Keratinocyte (primary cell): ENCODE results near the gene GIPC3. TPM values are rescaled to one million over a fixed set of nuclear protein-coding genes. Genes with fewer than 3 reads are reported as not detected.

Source experiments
- DNase-seq: peaks from one replicate; pipeline ENCODE4 v3.0.0-alpha.2; 2011; ENCODE audit warnings: low read depth, missing footprints, low spot score
- FAIRE-seq: peaks from 2 replicates; lab custom pipeline; 2011; peaks lifted over from hg19 to GRCh38; lab: Jason Lieb, UNC
- H2AFZ ChIP-seq: 2 replicates; pipeline ENCODE4 v1.6.0; 2012; ENCODE audit warnings: low read length, control low read depth, inconsistent platforms; ENCODE audit not compliant: control insufficient read depth
- H3K27ac ChIP-seq: 2 replicates; pipeline ENCODE4 v1.5.1; 2011; ENCODE audit warnings: low read length; ENCODE audit not compliant: control insufficient read depth, insufficient read depth
- H3K27me3 ChIP-seq: 3 replicates; pipeline ENCODE4 v1.6.0; 2011; ENCODE audit warnings: low read length; ENCODE audit not compliant: control insufficient read depth, insufficient read depth; ENCODE audit errors: extremely low read depth
- H3K36me3 ChIP-seq, 2 experiments: 2 replicates in 1 of 2; 3 replicates in 1 of 2; pipeline ENCODE4 v1.5.1; 2011; ENCODE audit warnings: low read length in 2 of 2, mild to moderate bottlenecking in 1 of 2; ENCODE audit not compliant: control insufficient read depth in 2 of 2, insufficient read depth in 2 of 2; ENCODE audit errors: extremely low read depth in 1 of 2
- H3K4me1 ChIP-seq: 3 replicates; pipeline ENCODE4 v1.5.1; 2011; ENCODE audit warnings: low read length; ENCODE audit not compliant: control insufficient read depth, insufficient read depth; ENCODE audit errors: extremely low read depth
- H3K4me2 ChIP-seq: 3 replicates; pipeline ENCODE4 v1.6.0; 2011; ENCODE audit warnings: low read depth, low read length; ENCODE audit not compliant: control insufficient read depth, insufficient read depth; ENCODE audit errors: extremely low read depth
- H3K4me3 ChIP-seq, 3 experiments: fragments of 200-600 bp in 1 of 3; sonication (generic) in 1 of 3; 2 replicates in 2 of 3; 3 replicates in 1 of 3; pipeline ENCODE4 v1.5.1; 2011 to 2016; ENCODE audit warnings: low read length in 3 of 3, mild to moderate bottlenecking in 3 of 3, control low read depth in 2 of 3, inconsistent platforms in 1 of 3, low read depth in 1 of 3, mixed read lengths in 1 of 3, mixed run types in 1 of 3, moderate library complexity in 1 of 3; ENCODE audit not compliant: control insufficient read depth in 2 of 3, insufficient read depth in 2 of 3; ENCODE audit errors: extremely low read depth in 1 of 3
- H3K79me2 ChIP-seq: 2 replicates; pipeline ENCODE4 v1.6.0; 2012; ENCODE audit warnings: low read length; ENCODE audit not compliant: control insufficient read depth, insufficient read depth
- H3K9ac ChIP-seq: 3 replicates; pipeline ENCODE4 v1.6.0; 2011; ENCODE audit warnings: low read length; ENCODE audit not compliant: control insufficient read depth, insufficient read depth; ENCODE audit errors: extremely low read depth
- H3K9me1 ChIP-seq: 3 replicates; pipeline ENCODE4 v1.6.0; 2011; ENCODE audit warnings: low read length; ENCODE audit not compliant: control insufficient read depth, insufficient read depth; ENCODE audit errors: extremely low read depth
- H3K9me3 ChIP-seq: 2 replicates; pipeline ENCODE4 v1.5.1; 2012; ENCODE audit warnings: low read depth, low read length; ENCODE audit not compliant: control insufficient read depth
- H4K20me1 ChIP-seq: 3 replicates; pipeline ENCODE4 v1.6.0; 2011; ENCODE audit warnings: low read length; ENCODE audit not compliant: control insufficient read depth, insufficient read depth; ENCODE audit errors: extremely low read depth
- EZH2 ChIP-seq: IDR thresholded peaks from one replicate; pipeline ENCODE4 v1.6.1; 2012; ENCODE audit warnings: inconsistent platforms, mild to moderate bottlenecking, low read length, moderate library complexity
- dilution Hi-C: fragments of 300-500 bp; cut with MboI; formaldehyde crosslinking; loops from one replicate; pipeline ENCODE4 v1.7.0; 2020; ENCODE audit warnings: low sequenced_read_pairs; ENCODE audit not compliant: extremely low pct_ligation_motif_present
- polyA plus RNA-seq, 5 experiments: library from polyadenylated mRNA; depleted of rRNA in 3 of 5; stranded (reverse) in 3 of 5; stranded (forward) in 1 of 5; unstranded in 1 of 5; fragments of >200 nt; gene quantifications; 1 replicate in 1 of 5; 2 replicates in 3 of 5; 3 replicates in 1 of 5; pipeline versions ENCODE4 v1.2.1 to v1.2.3, GENCODE V29; 2011 to 2012; ENCODE audit warnings: missing spikeins in 2 of 5, low read depth in 1 of 5, low replicate concordance in 1 of 5
- TF ChIP-seq, protein P1 (sequence below), 3 experiments: IDR thresholded peaks in 1 of 3; conservative IDR thresholded peaks in 1 of 3; optimal IDR thresholded peaks in 1 of 3; 2 replicates in 2 of 3; 3 replicates in 1 of 3; pipeline versions ENCODE3 to v1.5.1; 2011; ENCODE audit warnings: low read length in 3 of 3, mild to moderate bottlenecking in 3 of 3, moderate library complexity in 2 of 3, control low read depth in 1 of 3, inconsistent platforms in 1 of 3; ENCODE audit not compliant: insufficient read depth in 2 of 3; ENCODE audit errors: extremely low read depth in 1 of 3

The GIPC3 gene
- polyA plus RNA-seq, 1 donor (not counting 4 experiments of a cell fraction or from before 2014, with no cell fraction given): not detected

DNA sequence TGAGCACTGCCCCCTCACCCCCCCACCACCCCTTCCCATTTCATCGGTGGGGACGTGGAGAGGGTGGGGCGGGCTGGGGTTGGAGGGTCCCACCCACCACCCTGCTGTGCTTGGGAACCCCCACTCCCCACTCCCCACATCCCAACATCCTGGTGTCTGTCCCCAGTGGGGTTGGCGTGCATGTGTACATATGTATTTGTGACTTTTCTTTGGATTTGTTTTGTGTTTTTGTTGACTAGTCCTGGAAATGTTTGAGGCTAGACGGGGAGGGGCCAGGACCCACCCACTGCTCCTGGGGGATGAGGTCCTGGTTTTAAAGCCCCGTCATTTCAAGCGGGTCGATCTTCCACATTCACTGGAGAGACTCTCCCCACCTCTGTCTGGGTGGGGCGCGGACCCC is 49.3 kb upstream of the GIPC3 start:
- TF ChIP-seq EZH2: no peak
- TF ChIP-seq, protein P1, sequence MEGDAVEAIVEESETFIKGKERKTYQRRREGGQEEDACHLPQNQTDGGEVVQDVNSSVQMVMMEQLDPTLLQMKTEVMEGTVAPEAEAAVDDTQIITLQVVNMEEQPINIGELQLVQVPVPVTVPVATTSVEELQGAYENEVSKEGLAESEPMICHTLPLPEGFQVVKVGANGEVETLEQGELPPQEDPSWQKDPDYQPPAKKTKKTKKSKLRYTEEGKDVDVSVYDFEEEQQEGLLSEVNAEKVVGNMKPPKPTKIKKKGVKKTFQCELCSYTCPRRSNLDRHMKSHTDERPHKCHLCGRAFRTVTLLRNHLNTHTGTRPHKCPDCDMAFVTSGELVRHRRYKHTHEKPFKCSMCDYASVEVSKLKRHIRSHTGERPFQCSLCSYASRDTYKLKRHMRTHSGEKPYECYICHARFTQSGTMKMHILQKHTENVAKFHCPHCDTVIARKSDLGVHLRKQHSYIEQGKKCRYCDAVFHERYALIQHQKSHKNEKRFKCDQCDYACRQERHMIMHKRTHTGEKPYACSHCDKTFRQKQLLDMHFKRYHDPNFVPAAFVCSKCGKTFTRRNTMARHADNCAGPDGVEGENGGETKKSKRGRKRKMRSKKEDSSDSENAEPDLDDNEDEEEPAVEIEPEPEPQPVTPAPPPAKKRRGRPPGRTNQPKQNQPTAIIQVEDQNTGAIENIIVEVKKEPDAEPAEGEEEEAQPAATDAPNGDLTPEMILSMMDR (optimal IDR thresholded peaks at IDR 0.05 in 1 of 3, IDR thresholded peaks at IDR 0.05 in 1 of 3, conservative IDR thresholded peaks at IDR 0.05 in 1 of 3; ENCODE audit: extremely low read depth in 1 of 3, insufficient read depth in 2 of 3, low read length in 3 of 3): no peak
- H3K4me2 ChIP-seq: no peak overlapping the region
- no peaks in the 10 kb centered on the region for H3K9me1 ChIP-seq
- H3K36me3 ChIP-seq: peaks cover 11 to 24% of the 10 kb centered on the region in 2 experiments
- no peaks in the 10 kb centered on the region for H3K27me3 ChIP-seq
- H3K79me2 ChIP-seq: no peaks in the 10 kb centered on the region
- no peaks in the 10 kb centered on the region for H3K9me3 ChIP-seq
- H2AFZ ChIP-seq: no peak overlapping the region
- H3K4me1 ChIP-seq: no peaks in the 10 kb centered on the region
- dilution Hi-C loops: no loop called here
- H3K27ac ChIP-seq: no peak overlapping the region
- H4K20me1 ChIP-seq: peaks cover 2% of the 10 kb centered on the region
- no peak overlapping the region for H3K9ac ChIP-seq
- no peak overlapping the region for H3K4me3 ChIP-seq
- no peak for FAIRE-seq
- no peak for DNase-seq

DNA sequence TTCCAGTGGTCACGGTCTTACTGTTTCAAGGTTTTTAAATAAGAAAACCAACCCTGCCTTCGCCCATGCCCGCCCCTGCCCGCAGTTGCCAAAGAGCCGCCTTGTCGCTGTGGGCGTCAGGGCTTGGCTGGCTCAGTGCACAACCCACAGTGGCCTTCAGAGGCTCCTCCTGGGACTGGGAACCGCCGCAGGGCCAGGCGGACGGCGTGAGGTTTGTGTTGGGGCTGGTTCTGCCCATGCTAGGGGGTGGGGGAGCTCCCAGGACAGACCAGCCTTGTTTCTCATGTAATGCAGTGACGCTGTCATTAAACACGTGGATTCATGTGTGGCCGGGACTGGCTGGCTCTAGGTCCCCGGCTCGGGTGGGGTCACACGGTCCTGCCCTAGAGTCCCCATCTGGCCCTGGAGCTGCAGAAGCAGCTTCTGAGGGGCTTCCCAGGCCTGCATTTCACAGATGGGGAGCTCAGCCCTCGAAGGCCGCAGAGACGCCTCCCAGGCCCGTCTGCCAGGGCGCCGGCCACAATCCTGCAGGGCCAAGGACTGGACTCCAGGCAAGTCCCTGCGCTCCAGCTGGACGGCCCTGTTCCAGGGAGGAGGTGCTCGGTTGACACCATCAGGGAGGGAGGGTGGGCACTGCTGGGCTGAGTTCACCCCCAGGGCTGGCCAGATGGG is 48.7 kb upstream of the GIPC3 start:
- no peaks in the 10 kb centered on the region for H3K79me2 ChIP-seq
- no peaks in the 10 kb centered on the region for H3K9me1 ChIP-seq
- no peaks in the 10 kb centered on the region for H3K9me3 ChIP-seq
- H2AFZ ChIP-seq: no peak overlapping the region
- dilution Hi-C loops: no loop called here
- H3K9ac ChIP-seq: no peak overlapping the region
- H3K36me3 ChIP-seq: peaks cover 6 to 24% of the 10 kb centered on the region in 2 experiments
- no peak overlapping the region for H3K4me2 ChIP-seq
- H4K20me1 ChIP-seq: peaks cover 2% of the 10 kb centered on the region
- TF ChIP-seq, protein P1 (optimal IDR thresholded peaks at IDR 0.05 in 1 of 3, IDR thresholded peaks at IDR 0.05 in 1 of 3, conservative IDR thresholded peaks at IDR 0.05 in 1 of 3; ENCODE audit: extremely low read depth in 1 of 3, insufficient read depth in 2 of 3, low read length in 3 of 3): no peak
- TF ChIP-seq EZH2: no peak
- H3K27me3 ChIP-seq: no peaks in the 10 kb centered on the region
- H3K27ac ChIP-seq: no peak overlapping the region
- H3K4me3 ChIP-seq: no peak overlapping the region
- DNase-seq (no peak), FAIRE-seq (no peak)
- H3K4me1 ChIP-seq: no peaks in the 10 kb centered on the region
